Measurements from ENCODE around the gene PUS10.

DNA sequence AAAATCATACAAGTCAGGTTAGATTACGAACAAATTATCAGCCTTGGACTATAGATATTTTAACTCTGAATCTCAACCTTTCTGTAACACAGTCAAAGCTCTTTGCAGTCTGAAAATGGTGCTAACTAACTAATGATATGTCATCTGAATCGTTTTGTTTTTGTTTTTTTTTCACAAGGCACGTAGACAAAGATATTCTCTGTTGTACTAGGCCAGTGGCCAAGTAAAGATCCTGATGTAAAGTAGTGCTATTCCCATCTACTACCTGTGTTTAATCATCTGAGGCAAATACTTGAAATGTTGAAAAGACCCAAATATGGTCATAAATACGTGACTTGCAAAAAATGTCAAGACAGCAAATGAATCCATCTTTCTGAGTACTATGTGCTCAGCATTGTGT, 71.0 kb downstream of the PUS10 start:
- TF ChIP-seq, protein P1, sequence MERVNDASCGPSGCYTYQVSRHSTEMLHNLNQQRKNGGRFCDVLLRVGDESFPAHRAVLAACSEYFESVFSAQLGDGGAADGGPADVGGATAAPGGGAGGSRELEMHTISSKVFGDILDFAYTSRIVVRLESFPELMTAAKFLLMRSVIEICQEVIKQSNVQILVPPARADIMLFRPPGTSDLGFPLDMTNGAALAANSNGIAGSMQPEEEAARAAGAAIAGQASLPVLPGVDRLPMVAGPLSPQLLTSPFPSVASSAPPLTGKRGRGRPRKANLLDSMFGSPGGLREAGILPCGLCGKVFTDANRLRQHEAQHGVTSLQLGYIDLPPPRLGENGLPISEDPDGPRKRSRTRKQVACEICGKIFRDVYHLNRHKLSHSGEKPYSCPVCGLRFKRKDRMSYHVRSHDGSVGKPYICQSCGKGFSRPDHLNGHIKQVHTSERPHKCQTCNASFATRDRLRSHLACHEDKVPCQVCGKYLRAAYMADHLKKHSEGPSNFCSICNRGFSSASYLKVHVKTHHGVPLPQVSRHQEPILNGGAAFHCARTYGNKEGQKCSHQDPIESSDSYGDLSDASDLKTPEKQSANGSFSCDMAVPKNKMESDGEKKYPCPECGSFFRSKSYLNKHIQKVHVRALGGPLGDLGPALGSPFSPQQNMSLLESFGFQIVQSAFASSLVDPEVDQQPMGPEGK (CRISPR knock-in tag; IDR thresholded peaks at IDR 0.05; ENCODE audit: borderline replicate concordance) = no peak
- TF ChIP-seq ARNTL (CRISPR knock-in tag; IDR thresholded peaks at IDR 0.05; ENCODE audit: borderline replicate concordance, low read depth) = no peak
- TF ChIP-seq, protein P2, sequence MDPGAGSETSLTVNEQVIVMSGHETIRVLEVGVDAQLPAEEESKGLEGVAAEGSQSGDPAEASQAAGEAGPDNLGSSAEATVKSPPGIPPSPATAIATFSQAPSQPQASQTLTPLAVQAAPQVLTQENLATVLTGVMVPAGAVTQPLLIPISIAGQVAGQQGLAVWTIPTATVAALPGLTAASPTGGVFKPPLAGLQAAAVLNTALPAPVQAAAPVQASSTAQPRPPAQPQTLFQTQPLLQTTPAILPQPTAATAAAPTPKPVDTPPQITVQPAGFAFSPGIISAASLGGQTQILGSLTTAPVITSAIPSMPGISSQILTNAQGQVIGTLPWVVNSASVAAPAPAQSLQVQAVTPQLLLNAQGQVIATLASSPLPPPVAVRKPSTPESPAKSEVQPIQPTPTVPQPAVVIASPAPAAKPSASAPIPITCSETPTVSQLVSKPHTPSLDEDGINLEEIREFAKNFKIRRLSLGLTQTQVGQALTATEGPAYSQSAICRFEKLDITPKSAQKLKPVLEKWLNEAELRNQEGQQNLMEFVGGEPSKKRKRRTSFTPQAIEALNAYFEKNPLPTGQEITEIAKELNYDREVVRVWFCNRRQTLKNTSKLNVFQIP (CRISPR knock-in tag; IDR thresholded peaks at IDR 0.05; ENCODE audit: borderline replicate concordance, low read depth) = no peak
